HCT116 (cell line): ENCODE results near the gene CEP20.

Source experiments
- CEBPB ChIP-seq: IDR thresholded peaks from 2 replicates; pipeline ENCODE4 v1.6.1; 2012; ENCODE audit warnings: low read depth
- EGR1 ChIP-seq: IDR thresholded peaks from 2 replicates; pipeline ENCODE4 v1.6.1; 2012; ENCODE audit warnings: low read depth
- ELF1 ChIP-seq: IDR thresholded peaks from 2 replicates; pipeline ENCODE4 v1.6.1; 2012; ENCODE audit warnings: low read depth, borderline replicate concordance
- EZH2phosphoT487 ChIP-seq: fragments of 200-600 bp; IDR thresholded peaks from 2 replicates; pipeline ENCODE4 v1.6.1; 2018; ENCODE audit warnings: antibody characterized with exemption, borderline replicate concordance
- POLR2A ChIP-seq: IDR thresholded peaks from 2 replicates; pipeline ENCODE4 v1.7.0; 2011; ENCODE audit warnings: borderline replicate concordance; ENCODE audit not compliant: insufficient read depth, insufficient read length; ENCODE audit errors: extremely low read depth
- TF ChIP-seq, protein P1 (sequence below): IDR thresholded peaks from 2 replicates; pipeline ENCODE4 v1.6.1; 2012
- TF ChIP-seq, protein P2 (sequence below), 3 experiments: fragments of 200-600 bp in 1 of 3; sonication (generic) in 1 of 3; IDR thresholded peaks in 2 of 3; conservative IDR thresholded peaks in 1 of 3; 2 replicates each; pipeline ENCODE4 v1.5.1; 2012 to 2017; ENCODE audit warnings: low read depth in 2 of 3, low read length in 2 of 3, antibody characterized with exemption in 1 of 3, borderline replicate concordance in 1 of 3, control low read depth in 1 of 3, mild to moderate bottlenecking in 1 of 3, mixed read lengths in 1 of 3, mixed run types in 1 of 3, moderate library complexity in 1 of 3; ENCODE audit not compliant: insufficient read depth in 1 of 3

DNA sequence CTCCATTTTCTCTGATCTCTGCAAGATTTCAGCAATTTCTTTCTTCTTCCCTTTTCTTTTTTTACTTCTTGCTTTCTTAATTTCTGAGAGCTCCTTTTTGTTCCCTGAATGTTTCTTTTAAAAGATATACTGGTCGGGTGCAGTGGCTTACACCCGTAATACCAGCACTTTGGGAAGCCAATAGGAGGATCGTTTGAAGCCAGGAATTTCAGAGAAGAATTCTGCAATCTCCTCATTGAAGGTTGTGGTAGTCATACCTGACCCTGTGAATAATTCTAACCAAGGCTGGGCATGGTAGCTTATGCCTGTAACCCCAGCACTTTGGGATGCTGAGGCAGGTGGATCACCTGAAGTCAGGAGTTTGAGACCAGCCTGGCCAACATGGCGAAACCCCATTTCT, 45.4 kb upstream of the CEP20 start:
- TF ChIP-seq, protein P1, sequence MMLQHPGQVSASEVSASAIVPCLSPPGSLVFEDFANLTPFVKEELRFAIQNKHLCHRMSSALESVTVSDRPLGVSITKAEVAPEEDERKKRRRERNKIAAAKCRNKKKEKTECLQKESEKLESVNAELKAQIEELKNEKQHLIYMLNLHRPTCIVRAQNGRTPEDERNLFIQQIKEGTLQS, result no peak
- TF ChIP-seq, protein P2, sequence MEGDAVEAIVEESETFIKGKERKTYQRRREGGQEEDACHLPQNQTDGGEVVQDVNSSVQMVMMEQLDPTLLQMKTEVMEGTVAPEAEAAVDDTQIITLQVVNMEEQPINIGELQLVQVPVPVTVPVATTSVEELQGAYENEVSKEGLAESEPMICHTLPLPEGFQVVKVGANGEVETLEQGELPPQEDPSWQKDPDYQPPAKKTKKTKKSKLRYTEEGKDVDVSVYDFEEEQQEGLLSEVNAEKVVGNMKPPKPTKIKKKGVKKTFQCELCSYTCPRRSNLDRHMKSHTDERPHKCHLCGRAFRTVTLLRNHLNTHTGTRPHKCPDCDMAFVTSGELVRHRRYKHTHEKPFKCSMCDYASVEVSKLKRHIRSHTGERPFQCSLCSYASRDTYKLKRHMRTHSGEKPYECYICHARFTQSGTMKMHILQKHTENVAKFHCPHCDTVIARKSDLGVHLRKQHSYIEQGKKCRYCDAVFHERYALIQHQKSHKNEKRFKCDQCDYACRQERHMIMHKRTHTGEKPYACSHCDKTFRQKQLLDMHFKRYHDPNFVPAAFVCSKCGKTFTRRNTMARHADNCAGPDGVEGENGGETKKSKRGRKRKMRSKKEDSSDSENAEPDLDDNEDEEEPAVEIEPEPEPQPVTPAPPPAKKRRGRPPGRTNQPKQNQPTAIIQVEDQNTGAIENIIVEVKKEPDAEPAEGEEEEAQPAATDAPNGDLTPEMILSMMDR (IDR thresholded peaks at IDR 0.05 in 2 of 3, conservative IDR thresholded peaks at IDR 0.05 in 1 of 3; ENCODE audit: borderline replicate concordance in 1 of 3, insufficient read depth in 1 of 3, low read depth in 2 of 3, low read length in 2 of 3), result no peak
- TF ChIP-seq POLR2A, result no peak
- no peak for TF ChIP-seq ELF1
- no peak for TF ChIP-seq CEBPB
- TF ChIP-seq EZH2phosphoT487, result no peak
- TF ChIP-seq EGR1, result no peak
